Measurements from ENCODE around the gene DHRS1.

- TF ChIP-seq, protein P1, sequence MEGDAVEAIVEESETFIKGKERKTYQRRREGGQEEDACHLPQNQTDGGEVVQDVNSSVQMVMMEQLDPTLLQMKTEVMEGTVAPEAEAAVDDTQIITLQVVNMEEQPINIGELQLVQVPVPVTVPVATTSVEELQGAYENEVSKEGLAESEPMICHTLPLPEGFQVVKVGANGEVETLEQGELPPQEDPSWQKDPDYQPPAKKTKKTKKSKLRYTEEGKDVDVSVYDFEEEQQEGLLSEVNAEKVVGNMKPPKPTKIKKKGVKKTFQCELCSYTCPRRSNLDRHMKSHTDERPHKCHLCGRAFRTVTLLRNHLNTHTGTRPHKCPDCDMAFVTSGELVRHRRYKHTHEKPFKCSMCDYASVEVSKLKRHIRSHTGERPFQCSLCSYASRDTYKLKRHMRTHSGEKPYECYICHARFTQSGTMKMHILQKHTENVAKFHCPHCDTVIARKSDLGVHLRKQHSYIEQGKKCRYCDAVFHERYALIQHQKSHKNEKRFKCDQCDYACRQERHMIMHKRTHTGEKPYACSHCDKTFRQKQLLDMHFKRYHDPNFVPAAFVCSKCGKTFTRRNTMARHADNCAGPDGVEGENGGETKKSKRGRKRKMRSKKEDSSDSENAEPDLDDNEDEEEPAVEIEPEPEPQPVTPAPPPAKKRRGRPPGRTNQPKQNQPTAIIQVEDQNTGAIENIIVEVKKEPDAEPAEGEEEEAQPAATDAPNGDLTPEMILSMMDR (IDR thresholded peaks at IDR 0.05), result no peak
- TF ChIP-seq POLR2AphosphoS5 (IDR thresholded peaks at IDR 0.05) (no peak), EP300 (IDR thresholded peaks at IDR 0.05) (no peak), POLR2A (IDR thresholded peaks at IDR 0.05) (no peak)
These were observed 14.3 kb upstream of the DHRS1 start for GRCh38 chr14:24313913-24314312.

All from suprapubic skin (tissue), 4 donors.